Putamen (tissue), 1 donor: ENCODE data around the gene MGAT5B.
A peak's percentile ranks its signal among the peaks of the same experiment; 100 is the strongest.
"Not testable (repeated sequence)": the region's sequence is repeated elsewhere in the genome, so short reads cannot be mapped to it uniquely, and the experiment has no call there.

Source experiments
- DNase-seq: peaks from one replicate; pipeline ENCODE4 v3.0.0-alpha.2; 2016; ENCODE audit warnings: low spot score

Gene MGAT5B

DNA sequence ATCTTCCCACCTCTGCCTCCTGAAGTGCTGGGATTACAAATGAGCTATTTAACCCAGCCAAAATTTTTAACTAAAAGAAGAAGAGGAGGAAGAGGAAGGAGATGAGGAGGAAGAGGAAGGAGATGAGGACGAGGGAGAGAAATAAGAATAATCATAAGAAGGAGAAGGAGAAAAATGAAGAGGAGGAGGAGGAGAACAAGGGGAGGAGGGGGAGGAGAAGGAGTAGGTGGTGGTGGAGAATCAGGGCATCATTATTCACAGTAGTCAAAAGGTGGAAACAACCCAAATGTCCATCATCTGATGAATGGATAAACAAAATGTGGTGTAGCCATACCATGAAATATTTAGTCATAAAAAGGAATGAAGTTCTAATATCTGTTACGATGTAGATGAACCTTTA, 21.2 kb upstream of the MGAT5B start:
- no peak for DNase-seq

- no peak for DNase-seq
These were observed 19.5 kb upstream of the MGAT5B start for GRCh38 chr17:76848670-76849069.

DNA sequence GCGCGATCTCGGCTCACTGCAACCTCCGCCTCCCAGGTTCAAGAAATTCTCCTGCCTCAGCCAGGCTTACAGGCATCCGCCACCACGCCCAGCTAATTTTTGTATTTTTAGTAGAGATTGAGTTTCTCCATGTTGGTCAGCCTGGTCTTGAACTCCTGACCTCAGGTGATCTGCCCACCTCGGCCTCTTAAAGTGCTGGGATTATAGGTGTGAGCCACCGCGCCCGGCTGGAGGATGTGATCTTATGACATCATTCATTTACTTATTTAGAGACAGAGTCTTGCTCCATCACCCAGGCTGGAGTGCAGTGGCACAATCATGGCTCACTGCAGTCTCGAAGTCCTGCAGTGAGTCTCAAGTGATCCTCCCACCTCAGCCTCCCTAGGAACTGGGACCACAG, 19.0 kb upstream of the MGAT5B start:
- DNase-seq, result not testable (repeated sequence)

GRCh38 chr17:76852843-76853242, 15.4 kb upstream of the MGAT5B start:
- DNase-seq, result no peak

GRCh38 chr17:76855105-76855504, 13.1 kb upstream of the MGAT5B start:
- no peak for DNase-seq

DNA sequence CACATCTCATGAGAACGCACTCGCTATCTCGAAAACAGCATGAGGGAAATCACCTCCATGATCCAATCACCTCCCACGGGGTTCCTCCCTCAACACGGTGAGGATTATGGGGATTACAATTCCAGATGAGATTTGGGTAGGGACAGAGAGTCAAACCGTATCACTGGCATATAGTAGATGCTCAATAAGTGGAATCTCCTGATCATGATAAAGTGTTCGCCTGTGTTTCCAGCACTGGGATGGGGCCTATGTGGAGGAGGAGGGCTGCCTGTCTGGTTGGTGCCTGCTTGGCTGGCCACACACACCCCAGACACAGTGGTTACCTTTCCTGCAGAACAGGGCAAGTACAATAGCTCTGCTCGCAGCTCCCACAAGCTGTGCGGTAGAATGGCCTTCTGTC, 6.1 kb upstream of the MGAT5B start:
- no peak for DNase-seq

GRCh38 chr17:76862494-76862893, 5.7 kb upstream of the MGAT5B start:
- DNase-seq, result no peak

DNA sequence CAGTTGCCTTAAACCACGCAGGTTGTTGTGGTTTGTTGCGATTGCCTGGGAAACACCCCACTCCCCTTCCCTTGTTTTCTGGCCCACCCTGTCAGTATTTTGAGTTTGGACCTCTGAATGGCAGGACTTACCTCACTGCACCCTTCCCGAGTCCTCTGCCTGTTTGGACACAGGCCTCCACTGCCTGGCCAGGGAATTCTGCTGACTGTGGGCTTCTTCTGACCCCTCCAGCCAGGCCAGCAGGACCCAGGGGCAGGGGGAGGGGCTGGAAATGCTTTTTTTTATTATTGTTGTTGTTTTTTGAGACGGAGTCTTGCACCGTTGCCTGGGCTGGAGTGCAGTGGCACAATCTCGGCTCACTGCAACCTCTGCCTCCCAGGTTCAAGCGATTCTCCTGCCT, 4.2 kb upstream of the MGAT5B start:
- DNase-seq, result no peak

DNA sequence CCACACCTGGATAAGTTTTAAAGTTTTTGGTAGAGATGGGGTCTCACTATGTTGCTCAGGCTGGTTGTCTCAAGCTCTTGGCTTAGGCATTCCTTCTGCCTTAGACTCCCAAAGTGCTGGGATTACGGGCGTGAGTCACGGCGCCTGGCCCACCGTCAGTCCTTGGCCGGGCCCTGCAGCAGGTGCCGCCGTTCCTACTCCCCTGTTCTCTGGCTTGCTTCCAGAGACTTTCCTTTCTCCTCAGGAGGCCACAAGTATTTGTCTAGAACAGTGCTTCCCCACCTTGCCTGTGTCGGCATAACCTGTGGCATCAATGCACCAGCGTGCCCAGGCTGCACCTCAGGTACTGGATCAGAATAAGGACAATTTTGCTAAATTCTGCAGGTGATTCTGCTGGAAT, 3.0 kb upstream of the MGAT5B start:
- no peak for DNase-seq

DNA sequence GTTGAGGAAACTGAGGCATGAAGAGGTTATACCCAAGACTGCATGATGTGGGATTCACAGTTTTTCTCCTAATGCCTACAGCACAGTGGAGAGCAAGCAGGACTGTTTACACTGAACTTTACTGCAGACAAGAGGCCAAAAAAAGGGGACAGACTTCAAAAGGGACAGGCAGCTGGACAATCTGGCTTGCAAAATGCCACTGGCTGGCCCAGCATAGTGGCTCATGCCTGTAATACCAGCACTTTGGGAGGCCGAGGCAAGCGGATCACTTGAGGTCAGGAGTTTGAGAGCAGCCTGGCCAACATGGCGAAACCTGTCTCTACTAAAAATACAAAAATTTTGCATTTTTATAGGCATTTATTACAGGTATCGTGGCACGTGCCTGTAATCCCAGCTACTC, 2.0 kb upstream of the MGAT5B start:
- no peak for DNase-seq

DNA sequence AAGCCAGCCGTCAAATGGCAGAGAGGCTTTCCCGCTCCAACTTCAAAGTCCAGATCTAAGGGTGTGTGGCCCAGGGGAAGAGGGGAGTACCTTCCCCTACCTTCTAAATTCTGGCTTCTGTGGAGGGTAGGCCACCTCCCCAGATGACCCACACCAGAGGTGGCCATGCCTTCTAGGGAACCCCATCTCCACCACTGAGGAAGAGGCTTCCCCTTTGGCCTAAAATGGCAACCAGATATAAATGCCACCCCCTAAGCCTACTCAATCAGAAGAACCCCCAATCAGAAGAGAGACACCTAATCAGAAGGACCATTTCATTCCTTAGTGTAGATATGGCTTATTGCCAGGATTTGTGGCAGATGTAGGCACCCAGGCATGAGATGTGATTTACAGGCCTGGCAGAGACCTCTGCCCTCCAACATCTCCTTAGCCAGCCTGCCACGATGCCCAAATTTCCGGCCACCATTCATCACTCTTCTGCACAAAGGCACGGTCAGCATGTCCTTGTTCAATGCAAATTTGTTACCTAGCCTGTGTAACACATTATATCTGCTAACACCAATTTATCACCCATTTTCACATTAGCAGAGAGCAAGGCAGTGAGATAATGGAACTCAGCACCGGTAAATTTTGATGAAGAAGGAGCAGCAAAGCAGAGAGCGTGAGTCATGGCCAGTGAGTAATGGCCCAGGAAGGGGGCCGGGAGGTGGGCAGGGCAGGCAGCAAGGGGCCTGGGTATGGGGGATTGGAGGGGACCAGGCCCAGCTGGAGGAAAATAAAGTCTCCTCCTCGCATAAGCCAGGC, 1.2 kb upstream of the MGAT5B start:
- no peak for DNase-seq

DNA sequence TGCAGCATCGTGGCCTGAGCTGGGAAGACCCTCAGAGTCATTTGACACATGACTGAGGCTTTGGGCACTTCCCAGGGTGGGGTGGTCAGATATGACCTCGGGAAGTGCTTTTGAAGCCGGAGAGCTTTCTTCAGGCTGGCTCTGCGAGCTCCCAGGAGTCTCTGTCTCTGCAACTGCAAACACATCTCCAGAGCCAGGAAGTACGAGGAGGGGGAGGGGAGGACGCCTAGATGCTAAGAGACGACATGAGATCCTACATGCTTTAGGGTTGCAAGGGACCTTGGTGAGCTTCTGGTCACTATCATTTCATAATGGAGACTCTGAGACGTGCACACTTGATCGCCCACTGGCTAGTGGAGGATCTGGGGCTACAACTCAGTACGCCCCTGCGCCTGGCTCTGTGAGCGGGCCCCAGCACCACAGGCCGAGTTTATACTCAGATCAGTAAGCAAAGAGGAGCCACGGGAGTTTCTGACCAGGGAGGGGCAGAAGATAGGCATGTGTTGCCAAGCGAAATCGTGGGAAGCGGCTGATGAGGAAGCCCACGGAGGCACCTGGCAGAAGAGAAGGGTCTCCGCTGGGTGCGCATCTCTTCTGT, 527 bp upstream of the MGAT5B start:
- no peak for DNase-seq

- DNase-seq, result no peak
These were observed 678 bp downstream of the MGAT5B start for GRCh38 chr17:76868669-76869495.

- no peak for DNase-seq
These were observed 1.5 kb downstream of the MGAT5B start for GRCh38 chr17:76869496-76870376.

- no peak for DNase-seq
These were observed 2.1 kb downstream of the MGAT5B start for GRCh38 chr17:76870377-76870714.

GRCh38 chr17:76871668-76872067, 3.5 kb downstream of the MGAT5B start:
- no peak for DNase-seq

DNA sequence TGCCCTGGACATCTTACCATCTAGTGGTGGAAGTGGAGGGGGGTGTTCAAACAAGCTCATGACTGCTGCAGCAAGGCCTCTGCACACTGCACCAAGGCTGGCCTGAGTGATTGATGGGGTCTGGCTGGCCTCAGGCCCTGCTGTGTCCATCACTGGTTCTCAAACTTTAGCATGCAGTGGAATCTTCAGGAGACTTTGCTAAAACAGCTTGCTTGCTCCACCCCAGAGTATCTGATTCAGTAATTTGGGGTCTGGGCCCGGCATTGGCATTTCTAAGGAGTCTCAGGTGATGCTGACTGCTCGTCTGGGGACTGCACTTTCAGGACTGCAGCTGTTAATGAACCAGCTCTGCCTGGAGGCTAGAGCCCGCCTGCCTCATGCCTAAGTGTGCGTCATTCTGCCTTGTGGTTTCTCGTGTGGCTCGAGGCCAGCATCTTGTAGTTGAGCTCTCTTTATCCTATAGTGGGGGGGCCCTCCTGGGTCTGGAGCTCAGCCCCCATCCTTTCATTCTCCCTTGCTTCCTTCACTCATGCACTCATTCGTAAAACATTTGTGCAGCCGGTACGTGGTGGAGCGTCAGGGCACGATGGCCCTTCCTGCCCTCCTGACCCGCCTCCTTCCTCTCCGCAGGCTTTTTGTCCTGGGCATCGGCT, 4.1 kb downstream of the MGAT5B start:
- no peak for DNase-seq

DNA sequence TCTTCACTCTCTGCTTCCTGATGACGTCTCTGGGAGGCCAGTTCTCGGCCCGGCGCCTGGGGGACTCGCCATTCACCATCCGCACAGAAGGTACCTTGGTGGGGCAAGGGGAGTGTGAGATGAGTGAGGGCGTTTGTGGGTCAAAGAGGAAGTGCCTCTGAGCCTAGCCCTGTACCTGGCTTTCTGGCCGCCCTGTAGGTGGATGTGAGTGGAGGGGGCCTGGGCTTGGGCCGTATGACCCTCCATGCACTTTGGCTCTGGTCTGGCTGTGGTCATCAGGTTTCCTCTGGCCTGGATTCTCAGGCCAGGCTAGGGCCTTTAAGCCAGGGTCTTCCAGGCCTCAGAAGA, 4.6 kb downstream of the MGAT5B start:
- DNase-seq, result no peak

DNA sequence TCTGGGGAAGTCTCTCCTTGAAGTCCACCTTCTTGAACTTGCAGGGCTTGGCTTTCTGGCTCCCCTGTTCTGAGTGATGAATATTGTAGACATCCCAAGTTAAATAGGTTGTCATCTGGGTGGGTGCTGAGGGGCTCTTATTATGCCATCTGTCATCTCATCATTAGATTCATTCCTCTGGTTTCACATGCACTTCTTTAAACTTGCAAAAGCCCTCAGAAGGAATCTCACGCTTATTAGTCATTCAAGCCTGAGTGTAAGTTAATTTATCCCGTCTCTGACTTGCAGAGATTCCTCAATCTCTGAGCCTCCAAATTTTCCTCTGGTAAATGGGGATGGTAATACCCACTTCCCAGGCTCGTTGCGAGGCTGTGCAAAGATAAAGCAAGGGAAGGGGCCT, 5.7 kb downstream of the MGAT5B start:
- DNase-seq, result peak; percentile 49

DNA sequence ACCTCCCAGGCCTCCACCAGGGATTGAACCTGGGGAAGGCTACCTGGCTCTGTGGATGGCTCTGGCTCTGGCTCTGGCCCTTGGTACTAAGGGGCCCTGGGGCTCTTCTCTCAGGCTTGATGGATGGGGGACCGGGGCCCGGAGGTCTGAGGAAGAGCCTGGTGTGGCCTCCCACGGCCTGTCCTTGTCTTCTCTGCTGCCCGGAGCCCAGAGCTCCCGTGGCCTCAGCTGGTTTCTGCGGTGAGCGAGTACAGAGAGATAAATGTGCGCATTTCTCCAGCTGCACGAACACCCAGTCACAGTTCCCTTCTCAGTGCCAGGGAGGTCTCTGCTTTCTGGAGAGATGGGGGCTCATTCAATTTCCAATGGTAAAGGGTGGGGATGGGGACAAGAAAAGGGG, 9.2 kb downstream of the MGAT5B start:
- DNase-seq, result no peak

DNA sequence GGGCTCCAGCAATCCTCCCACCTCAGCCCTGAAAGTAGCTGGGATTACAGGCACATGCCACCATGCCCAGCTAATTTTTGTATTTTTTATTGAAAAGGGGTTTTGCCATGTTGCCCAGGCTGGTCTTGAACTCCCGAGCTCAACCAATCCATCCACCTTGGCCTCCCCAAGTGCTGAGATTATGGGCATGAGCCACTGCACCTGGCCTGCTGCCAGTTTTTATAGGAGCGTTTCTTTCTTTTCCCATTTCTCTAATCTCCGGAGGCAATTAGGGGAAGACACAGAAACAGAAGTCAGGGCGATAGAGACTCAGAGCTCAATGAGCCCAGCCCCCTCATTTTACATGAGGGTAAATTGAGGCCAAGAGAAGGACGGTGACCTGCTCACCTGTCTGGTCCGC, 10.4 kb downstream of the MGAT5B start:
- no peak for DNase-seq

DNA sequence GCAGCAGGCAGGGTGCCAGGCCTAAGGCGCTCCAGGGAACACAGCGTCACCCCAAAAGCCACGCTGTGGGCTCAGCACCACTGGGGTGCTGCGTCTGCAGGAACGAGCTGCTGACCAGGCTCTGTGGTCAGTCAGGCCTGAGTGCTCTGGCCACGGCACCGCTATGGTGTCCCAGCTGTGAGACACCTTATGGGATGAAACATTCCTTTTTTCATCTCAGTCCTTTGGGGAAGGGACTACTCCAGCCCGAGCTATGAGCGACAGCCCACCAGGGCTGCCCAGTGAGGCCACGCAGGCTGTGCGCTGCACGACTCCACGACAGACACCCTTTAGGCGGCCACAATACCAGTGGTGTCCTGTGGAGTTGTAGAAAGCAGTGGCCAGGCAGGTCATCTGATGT, 11.1 kb downstream of the MGAT5B start:
- no peak for DNase-seq
